Measurements from ENCODE around the gene CLCN4. TPM values are rescaled to one million over a fixed set of nuclear protein-coding genes. Genes with fewer than 3 reads are reported as not detected.

CLCN4 gene
- total RNA-seq, 6 donors from 2014 or later = 5.2 to 26.3 (median 11.7) TPM

DNA sequence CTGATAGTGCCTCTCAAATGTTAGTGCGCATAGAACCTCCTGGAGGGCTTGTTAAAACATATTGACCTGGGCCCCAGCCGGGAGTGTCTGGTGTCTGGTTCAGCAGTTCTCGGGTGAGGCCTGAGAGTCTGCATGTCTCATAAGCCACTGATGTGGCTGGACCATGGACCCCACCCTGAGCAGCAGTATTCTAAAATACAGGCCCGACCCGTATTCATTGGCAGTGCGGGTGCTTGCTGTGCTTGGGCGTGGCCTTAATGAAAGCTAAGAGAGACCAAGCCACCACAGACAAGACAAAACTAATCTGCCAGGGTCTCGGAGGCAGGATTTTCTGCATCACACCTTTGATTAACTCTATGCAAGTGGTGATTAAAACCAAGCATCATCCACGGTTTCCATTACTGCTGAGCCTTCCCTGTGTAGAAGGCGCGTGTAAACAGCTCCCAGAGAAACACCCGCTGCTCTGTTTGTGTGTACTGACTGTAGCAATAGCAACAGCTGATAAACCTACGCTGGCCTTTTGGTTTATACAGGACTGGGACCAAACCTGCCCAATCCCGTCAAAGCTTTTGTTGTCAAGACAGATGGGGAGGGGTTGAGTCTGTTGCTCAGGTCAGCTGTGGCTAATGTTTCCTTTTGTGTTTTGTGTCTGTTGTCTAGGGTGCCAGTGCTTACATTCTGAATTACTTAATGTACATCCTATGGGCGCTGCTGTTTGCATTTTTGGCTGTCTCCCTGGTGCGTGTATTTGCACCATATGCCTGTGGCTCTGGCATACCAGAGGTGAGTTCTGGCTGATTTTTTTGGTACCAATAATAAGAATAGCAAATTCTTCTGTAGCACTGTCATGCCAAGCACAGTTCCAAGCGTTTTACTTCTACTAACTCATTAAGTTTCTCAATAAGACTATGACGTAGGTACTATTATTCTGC, 40.8 kb downstream of the CLCN4 start:
- no peak overlapping the region for H3K4me3 ChIP-seq
- no peaks in the 10 kb centered on the region for H3K9me3 ChIP-seq
- DNase-seq = no peak
- H3K4me1 ChIP-seq = no peaks in the 10 kb centered on the region
- no peak for ATAC-seq (ENCODE audit: low FRiP score in 2 of 2)
- 81 to 94% methylated on average over 14 to 18 of the region's 18 CpGs for WGBS, 2 donors
- no peaks in the 10 kb centered on the region for H3K27me3 ChIP-seq
- no peak overlapping the region for H3K27ac ChIP-seq
- H3K36me3 ChIP-seq = no peaks in the 10 kb centered on the region
- TF ChIP-seq EP300 (IDR thresholded peaks at IDR 0.05) = no peak
- TF ChIP-seq POLR2AphosphoS5 (IDR thresholded peaks at IDR 0.05) = no peak
- TF ChIP-seq, protein P1, sequence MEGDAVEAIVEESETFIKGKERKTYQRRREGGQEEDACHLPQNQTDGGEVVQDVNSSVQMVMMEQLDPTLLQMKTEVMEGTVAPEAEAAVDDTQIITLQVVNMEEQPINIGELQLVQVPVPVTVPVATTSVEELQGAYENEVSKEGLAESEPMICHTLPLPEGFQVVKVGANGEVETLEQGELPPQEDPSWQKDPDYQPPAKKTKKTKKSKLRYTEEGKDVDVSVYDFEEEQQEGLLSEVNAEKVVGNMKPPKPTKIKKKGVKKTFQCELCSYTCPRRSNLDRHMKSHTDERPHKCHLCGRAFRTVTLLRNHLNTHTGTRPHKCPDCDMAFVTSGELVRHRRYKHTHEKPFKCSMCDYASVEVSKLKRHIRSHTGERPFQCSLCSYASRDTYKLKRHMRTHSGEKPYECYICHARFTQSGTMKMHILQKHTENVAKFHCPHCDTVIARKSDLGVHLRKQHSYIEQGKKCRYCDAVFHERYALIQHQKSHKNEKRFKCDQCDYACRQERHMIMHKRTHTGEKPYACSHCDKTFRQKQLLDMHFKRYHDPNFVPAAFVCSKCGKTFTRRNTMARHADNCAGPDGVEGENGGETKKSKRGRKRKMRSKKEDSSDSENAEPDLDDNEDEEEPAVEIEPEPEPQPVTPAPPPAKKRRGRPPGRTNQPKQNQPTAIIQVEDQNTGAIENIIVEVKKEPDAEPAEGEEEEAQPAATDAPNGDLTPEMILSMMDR (IDR thresholded peaks at IDR 0.05) = no peak
- TF ChIP-seq POLR2A (IDR thresholded peaks at IDR 0.05) = no peak

DNA sequence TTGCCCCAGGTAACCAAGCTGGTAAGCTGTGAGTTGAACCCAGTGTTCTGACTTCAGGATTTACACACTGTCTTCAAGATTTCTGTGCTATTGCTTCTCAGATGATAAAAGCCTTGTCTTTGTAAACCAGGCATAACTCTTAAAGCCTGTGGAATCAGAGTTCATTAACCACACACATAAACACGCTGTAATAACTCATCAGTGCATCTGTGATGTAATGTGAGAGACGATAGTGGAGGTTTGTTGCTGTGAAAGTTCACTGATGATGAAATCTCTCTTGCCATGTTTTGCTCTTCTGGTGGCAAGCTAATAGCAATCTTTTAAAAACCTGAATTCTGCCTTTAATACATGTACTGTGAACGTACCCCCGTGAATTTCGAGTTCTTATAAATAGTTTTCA, 41.5 kb downstream of the CLCN4 start:
- 59 to 79% methylated on average over 5 of the region's 5 CpGs for WGBS, 2 donors
- Histone ChIP-seq H3K4me1 (no peaks in the 10 kb centered on the region), H3K36me3 (no peaks in the 10 kb centered on the region), H3K27me3 (no peaks in the 10 kb centered on the region), H3K4me3 (no peak overlapping the region), H3K9me3 (no peaks in the 10 kb centered on the region), H3K27ac (no peak overlapping the region)
- no peak for ATAC-seq (ENCODE audit: low FRiP score in 2 of 2)
- no peak for DNase-seq
- TF ChIP-seq POLR2AphosphoS5 (IDR thresholded peaks at IDR 0.05) (no peak), EP300 (IDR thresholded peaks at IDR 0.05) (no peak)
- TF ChIP-seq, protein P1 (IDR thresholded peaks at IDR 0.05) = no peak

DNA sequence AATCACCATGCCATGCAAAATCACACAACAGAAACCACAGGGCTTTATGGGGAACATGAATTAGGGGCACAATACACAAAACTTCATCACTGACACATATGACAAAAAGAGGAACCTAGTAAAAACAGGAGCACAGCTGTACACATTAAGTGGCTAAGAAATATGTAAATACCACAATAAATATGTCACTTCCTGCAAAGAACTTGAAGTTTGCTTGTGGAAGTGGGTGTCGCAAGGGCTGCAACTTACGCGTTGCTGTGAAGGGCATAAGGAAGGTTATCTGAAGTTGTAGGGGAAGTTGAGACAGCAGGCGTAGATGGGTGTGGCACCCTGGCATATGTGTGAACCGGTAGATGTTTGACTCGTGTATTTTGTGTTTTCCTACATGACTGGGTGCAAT, 42.4 kb downstream of the CLCN4 start:
- Histone ChIP-seq H3K27ac (peak overlapping the region in 2 of 4 donors; percentile 3 to 61), H3K27me3 (no peaks in the 10 kb centered on the region), H3K4me3 (no peak overlapping the region), H3K36me3 (no peaks in the 10 kb centered on the region), H3K4me1 (no peaks in the 10 kb centered on the region), H3K9me3 (no peaks in the 10 kb centered on the region)
- ATAC-seq (ENCODE audit: low FRiP score in 2 of 2) (peak; percentile 66 to 74), DNase-seq (peak in 1 of 2 donors; percentile 70)
- WGBS, 2 donors = 36 to 49% methylated on average over 6 of the region's 6 CpGs
- TF ChIP-seq POLR2AphosphoS5 (IDR thresholded peaks at IDR 0.05) = peak; percentile 31 to 58
- TF ChIP-seq EP300 (IDR thresholded peaks at IDR 0.05) = peak in 1 of 4 donors; percentile 25
- TF ChIP-seq, protein P1 (IDR thresholded peaks at IDR 0.05) = no peak
- TF ChIP-seq POLR2A (IDR thresholded peaks at IDR 0.05) = no peak

- DNase-seq (no peak), ATAC-seq (ENCODE audit: low FRiP score in 2 of 2) (no peak)
- H3K27ac ChIP-seq = no peak overlapping the region
- no peaks in the 10 kb centered on the region for H3K27me3 ChIP-seq
- 47 to 73% methylated on average over 3 of the region's 3 CpGs for WGBS, 2 donors
- H3K4me1 ChIP-seq = no peaks in the 10 kb centered on the region
- TF ChIP-seq POLR2A (IDR thresholded peaks at IDR 0.05) = no peak
- TF ChIP-seq, protein P1 (IDR thresholded peaks at IDR 0.05) = no peak
- no peak for TF ChIP-seq POLR2AphosphoS5 (IDR thresholded peaks at IDR 0.05)
- TF ChIP-seq EP300 (IDR thresholded peaks at IDR 0.05) = no peak
- H3K4me3 ChIP-seq = no peak overlapping the region
- H3K36me3 ChIP-seq = peaks cover 0 to 4% (median 0%) of the 10 kb centered on the region in 4 donors
- H3K9me3 ChIP-seq = no peaks in the 10 kb centered on the region
Observed at GRCh38 chrX:10203617-10204016, 46.8 kb downstream of the CLCN4 start.

Data from upper lobe of left lung (tissue), 6 donors.